ENCODE data around the gene YTHDC1.
"Not testable (repeated sequence)": the region's sequence is repeated elsewhere in the genome, so short reads cannot be mapped to it uniquely, and the experiment has no call there.

Gene YTHDC1

GRCh38 chr4:68349649-68350360 lies at the start of gene YTHDC1:
Gene YTHDC1, minus strand, starts transcription at chr4:68350090. Its CDS starts 337 bp downstream, at chr4:68349753.
- peaks cover 38% of the 10 kb centered on the region for H3K4me1 Mint-ChIP-seq
- peak within 1 kb of the TSS; percentile 100 for H3K4me3 Mint-ChIP-seq
- peak within 1 kb of the TSS; percentile 99 for H3K27ac Mint-ChIP-seq
- peaks cover 1% of the 10 kb centered on the region for H3K27me3 Mint-ChIP-seq
- peaks cover 6% of the 10 kb centered on the region for H3K36me3 Mint-ChIP-seq
- H3K9me3 Mint-ChIP-seq: no peaks in the 10 kb centered on the region

GRCh38 chr4:68399306-68399705 lies 49.4 kb upstream of the YTHDC1 start:
- no peaks in the 10 kb centered on the region for H3K36me3 Mint-ChIP-seq
- H3K4me1 Mint-ChIP-seq: no peaks in the 10 kb centered on the region
- no peak overlapping the region for H3K4me3 Mint-ChIP-seq
- H3K9me3 Mint-ChIP-seq: no peaks in the 10 kb centered on the region
- no peaks in the 10 kb centered on the region for H3K27me3 Mint-ChIP-seq
- H3K27ac Mint-ChIP-seq: no peak overlapping the region

DNA sequence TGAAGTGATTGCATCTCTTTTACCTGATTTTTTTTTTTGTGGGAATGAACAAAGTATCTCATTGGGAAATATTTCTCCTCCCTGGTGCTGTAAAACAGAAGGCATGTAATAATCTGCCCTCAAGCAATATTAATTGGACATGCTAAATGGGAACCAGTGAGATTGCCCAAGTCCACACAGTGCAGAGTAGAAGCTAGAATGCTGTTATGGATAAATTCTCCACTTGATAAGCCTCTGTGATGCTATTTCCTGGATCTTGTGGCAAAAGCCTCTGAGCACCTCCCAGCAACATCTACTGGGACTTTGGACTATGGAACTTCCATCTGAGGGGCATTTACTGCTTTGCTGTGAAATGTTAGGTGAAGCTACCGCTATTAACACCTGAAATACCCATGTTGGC lies 46.9 kb upstream of the YTHDC1 start:
- Mint-ChIP-seq H3K36me3 (no peaks in the 10 kb centered on the region), H3K27me3 (no peaks in the 10 kb centered on the region), H3K27ac (no peak overlapping the region), H3K4me3 (no peak overlapping the region), H3K9me3 (no peaks in the 10 kb centered on the region), H3K4me1 (no peaks in the 10 kb centered on the region)

DNA sequence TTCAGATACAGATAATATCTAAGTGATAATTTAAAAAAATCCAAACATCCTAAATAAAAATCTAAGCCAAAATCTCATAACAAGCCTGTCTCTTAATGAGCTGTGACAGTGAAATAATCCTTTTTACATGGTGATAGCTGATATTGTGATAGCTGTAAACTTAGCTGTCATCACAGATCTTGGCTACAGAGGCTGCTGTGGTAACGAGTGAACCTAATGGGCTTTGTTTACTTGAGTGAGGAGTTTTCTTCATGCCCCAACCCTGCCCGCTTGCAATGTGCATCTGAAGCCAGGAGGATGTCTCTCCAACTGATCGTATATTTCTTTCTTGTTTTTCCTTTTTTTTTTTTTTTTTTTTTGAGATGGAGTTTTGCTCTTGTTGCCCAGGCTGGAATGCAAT lies 41.5 kb upstream of the YTHDC1 start:
- Mint-ChIP-seq H3K36me3 (no peaks in the 10 kb centered on the region), H3K27ac (no peak overlapping the region), H3K9me3 (no peaks in the 10 kb centered on the region), H3K27me3 (no peaks in the 10 kb centered on the region), H3K4me3 (no peak overlapping the region), H3K4me1 (no peaks in the 10 kb centered on the region)

- Mint-ChIP-seq H3K9me3 (no peaks in the 10 kb centered on the region), H3K27ac (no peak overlapping the region), H3K36me3 (no peaks in the 10 kb centered on the region), H3K4me1 (no peaks in the 10 kb centered on the region), H3K27me3 (peaks cover 4% of the 10 kb centered on the region), H3K4me3 (no peak overlapping the region)
Observed at GRCh38 chr4:68390205-68390935, 40.5 kb upstream of the YTHDC1 start.

- H3K36me3 Mint-ChIP-seq, H3K4me3 Mint-ChIP-seq, H3K9me3 Mint-ChIP-seq, H3K27ac Mint-ChIP-seq, H3K4me1 Mint-ChIP-seq, H3K27me3 Mint-ChIP-seq: not testable (repeated sequence)
Observed at GRCh38 chr4:68389386-68389913, 39.6 kb upstream of the YTHDC1 start.

GRCh38 chr4:68388347-68388865 lies 38.5 kb upstream of the YTHDC1 start:
- no peak overlapping the region for H3K27ac Mint-ChIP-seq
- peaks cover 8% of the 10 kb centered on the region for H3K27me3 Mint-ChIP-seq
- H3K4me3 Mint-ChIP-seq: no peak overlapping the region

GRCh38 chr4:68385267-68385666 lies 35.4 kb upstream of the YTHDC1 start:
- H3K4me3 Mint-ChIP-seq: no peak overlapping the region
- H3K27ac Mint-ChIP-seq: no peak overlapping the region
- no peaks in the 10 kb centered on the region for H3K36me3 Mint-ChIP-seq
- no peaks in the 10 kb centered on the region for H3K9me3 Mint-ChIP-seq
- no peaks in the 10 kb centered on the region for H3K4me1 Mint-ChIP-seq
- peaks cover 10% of the 10 kb centered on the region for H3K27me3 Mint-ChIP-seq

More at GRCh38 chr4:68388347-68388865, 38.5 kb upstream of the YTHDC1 start:
- no peaks in the 10 kb centered on the region for H3K4me1 Mint-ChIP-seq
- no peaks in the 10 kb centered on the region for H3K9me3 Mint-ChIP-seq
- no peaks in the 10 kb centered on the region for H3K36me3 Mint-ChIP-seq

- Mint-ChIP-seq H3K36me3 (no peaks in the 10 kb centered on the region), H3K4me3 (no peak overlapping the region), H3K9me3 (no peaks in the 10 kb centered on the region), H3K27me3 (peaks cover 10% of the 10 kb centered on the region), H3K4me1 (no peaks in the 10 kb centered on the region), H3K27ac (no peak overlapping the region)
Observed at GRCh38 chr4:68383115-68383514, 33.2 kb upstream of the YTHDC1 start.

DNA sequence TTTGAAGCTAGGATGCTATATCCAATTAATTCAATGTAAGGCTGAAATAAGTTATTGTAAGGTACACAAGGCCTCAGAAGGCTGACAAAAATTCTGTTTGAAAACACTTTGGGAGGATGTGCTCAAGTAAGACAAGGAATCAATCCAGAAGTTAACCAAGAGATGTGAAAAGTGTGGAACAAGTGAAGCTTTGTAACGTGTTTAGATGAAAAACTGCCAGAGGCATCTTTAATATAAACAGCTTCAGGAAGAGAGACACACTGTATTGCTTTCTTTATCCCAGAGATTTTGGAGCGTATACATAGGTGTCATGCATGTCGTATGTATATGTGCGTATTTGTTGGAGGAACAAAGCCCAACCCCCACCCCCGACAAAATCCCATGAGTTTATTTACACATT lies 28.3 kb upstream of the YTHDC1 start:
- no peaks in the 10 kb centered on the region for H3K36me3 Mint-ChIP-seq
- H3K4me3 Mint-ChIP-seq: no peak overlapping the region
- H3K4me1 Mint-ChIP-seq: peaks cover 15% of the 10 kb centered on the region
- H3K9me3 Mint-ChIP-seq: no peaks in the 10 kb centered on the region
- H3K27me3 Mint-ChIP-seq: peaks cover 4% of the 10 kb centered on the region
- no peak overlapping the region for H3K27ac Mint-ChIP-seq

DNA sequence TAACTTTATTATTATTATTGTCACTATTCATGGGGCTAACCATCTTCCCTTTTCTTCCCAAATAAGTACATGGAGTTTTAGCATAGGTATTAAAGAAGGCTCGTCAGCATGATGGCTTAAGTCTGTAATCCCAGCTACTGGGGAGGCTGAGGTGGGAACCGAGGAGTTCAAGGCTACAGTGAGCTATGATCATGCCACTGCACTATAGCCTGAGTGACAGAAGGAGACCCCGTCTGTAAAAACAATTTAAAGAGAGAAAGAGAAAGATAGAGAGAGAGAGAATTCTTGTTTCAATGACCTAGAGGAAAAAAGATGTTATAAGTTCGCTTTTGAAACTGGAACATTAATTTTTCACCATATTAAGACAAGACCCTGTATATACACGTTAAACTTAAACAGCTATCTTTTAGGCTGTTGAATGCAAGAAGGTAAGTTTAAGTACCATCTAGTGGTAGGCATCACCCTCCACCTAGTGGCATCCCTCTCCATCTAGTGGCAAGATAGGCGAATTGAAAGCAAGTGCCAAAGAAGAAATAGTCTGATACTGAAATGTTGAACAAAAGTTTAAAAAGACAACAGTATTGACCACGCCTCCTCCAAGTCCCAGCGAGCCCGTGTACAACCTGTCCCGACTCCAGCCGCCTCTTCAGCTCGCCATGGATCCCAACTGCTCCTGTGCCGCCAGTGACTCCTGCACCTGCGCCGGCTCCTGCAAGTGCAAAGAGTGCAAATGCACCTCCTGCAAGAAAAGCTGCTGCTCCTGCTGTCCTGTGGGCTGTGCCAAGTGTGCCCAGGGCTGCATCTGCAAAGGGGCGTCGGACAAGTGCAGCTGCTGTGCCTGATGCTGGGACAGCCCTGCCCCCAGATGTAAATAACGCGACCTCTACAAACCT lies 26.0 kb upstream of the YTHDC1 start:
- no peak overlapping the region for H3K27ac Mint-ChIP-seq
- H3K27me3 Mint-ChIP-seq: peaks cover 2% of the 10 kb centered on the region
- H3K4me3 Mint-ChIP-seq: peak overlapping the region; percentile 78

GRCh38 chr4:68373513-68373912 lies 23.6 kb upstream of the YTHDC1 start:
- Mint-ChIP-seq H3K27me3 (peaks cover 2% of the 10 kb centered on the region), H3K9me3 (no peaks in the 10 kb centered on the region)

More for the DNA sequence above, 26.0 kb upstream of the YTHDC1 start:
- Mint-ChIP-seq H3K9me3 (no peaks in the 10 kb centered on the region), H3K36me3 (no peaks in the 10 kb centered on the region), H3K4me1 (peaks cover 16% of the 10 kb centered on the region)

GRCh38 chr4:68372588-68372987 lies 22.7 kb upstream of the YTHDC1 start:
- Mint-ChIP-seq H3K27me3 (peaks cover 2% of the 10 kb centered on the region), H3K4me1 (peaks cover 26% of the 10 kb centered on the region), H3K9me3 (no peaks in the 10 kb centered on the region), H3K4me3 (no peak overlapping the region), H3K36me3 (no peaks in the 10 kb centered on the region), H3K27ac (no peak overlapping the region)

More at GRCh38 chr4:68373513-68373912, 23.6 kb upstream of the YTHDC1 start:
- Mint-ChIP-seq H3K27ac (no peak overlapping the region), H3K4me3 (peak overlapping the region; percentile 37), H3K36me3 (no peaks in the 10 kb centered on the region), H3K4me1 (peaks cover 23% of the 10 kb centered on the region)

DNA sequence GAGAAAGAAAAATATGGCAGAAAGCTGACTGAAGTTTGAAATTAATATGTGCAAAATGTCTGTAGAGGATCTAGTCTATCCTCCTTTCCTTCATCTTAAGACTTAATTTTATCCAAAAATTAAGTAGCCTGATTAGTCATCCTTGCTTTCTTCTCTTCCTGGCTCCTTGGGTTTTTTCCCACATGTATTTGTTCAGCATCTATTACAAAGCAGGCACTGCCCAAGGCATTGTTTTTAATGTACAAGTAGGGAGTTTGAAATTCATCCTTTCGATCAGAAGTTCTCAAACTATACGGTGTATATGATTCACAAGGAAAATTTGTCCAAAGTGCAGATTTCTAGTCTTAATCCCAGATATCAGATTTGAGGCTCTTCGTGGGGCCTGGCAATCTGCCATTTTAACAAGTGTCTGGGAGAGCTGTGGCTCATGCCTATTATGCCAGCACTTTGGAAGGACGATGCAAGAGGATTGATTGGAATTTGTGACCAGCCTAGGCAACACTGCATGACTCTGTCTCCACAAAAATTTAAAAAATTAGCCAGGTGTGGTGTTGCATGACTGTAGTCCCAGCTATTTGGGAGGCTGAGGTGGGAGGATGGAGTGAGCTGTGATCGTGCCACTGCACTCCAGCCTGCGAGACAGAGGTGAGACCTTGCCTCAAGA lies 19.4 kb upstream of the YTHDC1 start:
- Mint-ChIP-seq H3K4me3 (no peak overlapping the region), H3K27me3 (peaks cover 2% of the 10 kb centered on the region), H3K36me3 (no peaks in the 10 kb centered on the region)

DNA sequence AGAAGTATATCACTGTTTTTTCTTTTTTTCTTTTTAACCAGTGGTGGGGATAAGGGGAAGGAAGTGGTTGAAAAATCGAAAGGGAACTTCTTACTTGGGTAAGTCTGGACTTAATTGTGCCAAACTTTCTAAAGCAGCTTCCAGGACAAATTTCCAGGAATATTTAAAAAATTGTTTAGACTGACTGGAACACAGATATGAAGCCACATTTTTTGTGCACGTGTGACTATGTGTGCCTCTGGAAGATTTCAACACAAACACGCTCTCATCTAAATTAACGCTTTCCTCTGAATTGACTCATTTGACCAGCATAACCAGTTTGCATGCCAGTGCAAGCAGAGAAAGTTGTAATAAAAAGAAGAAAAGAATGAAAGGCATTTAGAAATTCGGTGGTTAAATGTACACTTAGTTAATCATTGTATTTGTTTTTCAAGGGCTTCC lies 18.8 kb upstream of the YTHDC1 start:
- no peak overlapping the region for H3K4me3 Mint-ChIP-seq
- H3K4me1 Mint-ChIP-seq: peaks cover 15% of the 10 kb centered on the region
- no peaks in the 10 kb centered on the region for H3K36me3 Mint-ChIP-seq
- no peak overlapping the region for H3K27ac Mint-ChIP-seq
- no peaks in the 10 kb centered on the region for H3K9me3 Mint-ChIP-seq
- peaks cover 2% of the 10 kb centered on the region for H3K27me3 Mint-ChIP-seq

More for the DNA sequence above, 19.4 kb upstream of the YTHDC1 start:
- no peak overlapping the region for H3K27ac Mint-ChIP-seq
- peaks cover 16% of the 10 kb centered on the region for H3K4me1 Mint-ChIP-seq
- H3K9me3 Mint-ChIP-seq: no peaks in the 10 kb centered on the region
